ENCODE measurements around the gene EFCAB5.
A peak's percentile ranks its signal among the peaks of the same experiment; 100 is the strongest.
"Not testable (repeated sequence)": the region's sequence is repeated elsewhere in the genome, so short reads cannot be mapped to it uniquely, and the experiment has no call there.

Gene EFCAB5

GRCh38 chr17:30002088-30002487 lies 60.7 kb downstream of the EFCAB5 start:
- intact Hi-C loops (cut with DNase I; ENCODE audit: low total_unique reads) = no loop called here
- Histone ChIP-seq H3K9me3 (no peaks in the 10 kb centered on the region), H3K4me1 (no peaks in the 10 kb centered on the region), H3K27me3 (no peaks in the 10 kb centered on the region), H3K36me3 (no peaks in the 10 kb centered on the region), H3K27ac (no peak overlapping the region), H3K4me3 (no peak overlapping the region)
- TF ChIP-seq, protein P1, sequence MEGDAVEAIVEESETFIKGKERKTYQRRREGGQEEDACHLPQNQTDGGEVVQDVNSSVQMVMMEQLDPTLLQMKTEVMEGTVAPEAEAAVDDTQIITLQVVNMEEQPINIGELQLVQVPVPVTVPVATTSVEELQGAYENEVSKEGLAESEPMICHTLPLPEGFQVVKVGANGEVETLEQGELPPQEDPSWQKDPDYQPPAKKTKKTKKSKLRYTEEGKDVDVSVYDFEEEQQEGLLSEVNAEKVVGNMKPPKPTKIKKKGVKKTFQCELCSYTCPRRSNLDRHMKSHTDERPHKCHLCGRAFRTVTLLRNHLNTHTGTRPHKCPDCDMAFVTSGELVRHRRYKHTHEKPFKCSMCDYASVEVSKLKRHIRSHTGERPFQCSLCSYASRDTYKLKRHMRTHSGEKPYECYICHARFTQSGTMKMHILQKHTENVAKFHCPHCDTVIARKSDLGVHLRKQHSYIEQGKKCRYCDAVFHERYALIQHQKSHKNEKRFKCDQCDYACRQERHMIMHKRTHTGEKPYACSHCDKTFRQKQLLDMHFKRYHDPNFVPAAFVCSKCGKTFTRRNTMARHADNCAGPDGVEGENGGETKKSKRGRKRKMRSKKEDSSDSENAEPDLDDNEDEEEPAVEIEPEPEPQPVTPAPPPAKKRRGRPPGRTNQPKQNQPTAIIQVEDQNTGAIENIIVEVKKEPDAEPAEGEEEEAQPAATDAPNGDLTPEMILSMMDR (IDR thresholded peaks at IDR 0.05) = no peak
- DNase-seq = no peak

DNA sequence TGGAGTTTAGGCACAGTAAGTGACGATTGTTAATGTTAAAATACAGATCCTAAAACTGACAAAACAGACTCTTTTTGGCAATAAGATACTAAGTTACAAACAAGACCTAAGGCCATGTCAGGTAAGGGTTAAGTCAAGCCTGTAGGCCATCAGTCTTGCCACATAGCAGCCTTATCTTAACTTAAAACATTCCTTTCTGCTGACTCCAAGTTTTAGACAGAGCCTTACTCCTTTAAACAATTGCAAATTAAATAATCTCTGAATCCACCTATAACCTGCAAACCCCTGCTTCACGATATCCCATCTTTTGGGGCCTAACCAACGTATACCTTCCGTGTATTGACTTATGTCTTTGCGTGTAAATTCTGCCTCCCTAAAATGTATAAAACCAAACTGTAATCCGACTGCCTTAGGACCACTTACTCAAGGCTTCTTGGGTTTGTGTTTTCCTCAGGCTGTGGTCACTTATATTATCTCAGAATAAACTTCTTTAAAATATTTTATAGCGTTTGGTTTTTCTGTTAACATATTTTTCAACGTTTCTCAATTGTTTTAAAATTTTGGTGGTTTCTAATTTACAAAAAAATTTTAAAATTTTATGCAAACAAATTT lies 64.4 kb downstream of the EFCAB5 start:
- no peaks in the 10 kb centered on the region for H3K36me3 ChIP-seq
- H3K27ac ChIP-seq = no peak overlapping the region
- intact Hi-C loops (cut with DNase I; ENCODE audit: low total_unique reads) = no loop called here
- no peak for DNase-seq
- no peak overlapping the region for H3K4me3 ChIP-seq
- H3K9me3 ChIP-seq = no peaks in the 10 kb centered on the region
- no peaks in the 10 kb centered on the region for H3K4me1 ChIP-seq
- no peaks in the 10 kb centered on the region for H3K27me3 ChIP-seq
- TF ChIP-seq, protein P1 (IDR thresholded peaks at IDR 0.05) = no peak

DNA sequence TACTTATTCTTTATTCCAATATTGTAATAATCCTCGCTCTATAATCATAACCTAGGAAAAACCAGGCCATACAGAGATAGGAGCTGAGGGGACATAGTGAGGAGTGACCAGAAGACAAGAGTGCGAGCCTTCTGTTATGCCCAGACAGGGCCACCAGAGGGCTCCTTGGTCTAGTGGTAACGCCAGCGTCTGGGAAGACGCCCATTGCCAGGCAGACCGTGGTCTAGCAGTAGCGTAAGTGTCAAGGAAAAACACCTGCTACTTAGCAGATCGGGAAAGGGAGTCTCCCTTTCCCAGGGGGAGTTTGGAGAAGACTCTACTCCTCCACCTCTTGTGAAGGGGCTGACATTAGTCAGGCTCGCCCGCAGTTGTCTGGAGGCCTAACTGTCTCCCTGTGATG lies 70.5 kb downstream of the EFCAB5 start:
- intact Hi-C loops (cut with DNase I; ENCODE audit: low total_unique reads); DNase-seq: not testable (repeated sequence)

DNA sequence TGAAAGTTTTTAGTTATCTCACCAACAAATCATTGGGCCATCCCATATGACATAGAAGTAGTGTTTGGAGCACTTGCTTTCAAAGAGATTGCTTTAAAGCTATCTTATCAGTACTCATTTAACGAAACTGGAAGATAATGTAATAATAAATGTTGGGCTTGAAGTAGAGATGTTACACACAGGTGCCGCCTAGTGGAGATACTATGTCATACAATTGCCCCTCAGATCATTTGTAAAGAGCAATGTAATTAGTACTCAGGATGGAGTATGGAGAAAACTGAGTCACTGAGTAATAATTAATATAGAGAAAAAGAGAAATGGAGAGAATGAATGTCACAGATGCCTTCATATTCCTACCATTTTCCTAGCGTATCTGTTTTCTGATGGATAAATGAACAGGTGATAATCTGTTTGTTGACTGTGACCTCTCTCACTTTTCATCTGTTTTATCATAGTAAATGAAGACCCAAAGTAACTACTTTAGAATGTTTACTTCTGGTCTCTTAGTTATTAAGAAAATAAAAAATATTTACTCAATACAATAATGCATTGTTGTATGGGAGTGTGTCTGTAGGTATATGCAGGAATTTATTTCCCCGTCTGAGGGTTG lies 80.4 kb downstream of the EFCAB5 start:
- intact Hi-C loops (cut with DNase I; ENCODE audit: low total_unique reads) = loop anchor here (10.0 kb wide), 1 partner anchor 73 kb away; no protein-coding TSS in a partner anchor
- DNase-seq = no peak

More for the DNA sequence above, 70.5 kb downstream of the EFCAB5 start:
- not testable (repeated sequence) for H3K27ac ChIP-seq, H3K4me1 ChIP-seq, H3K36me3 ChIP-seq, H3K9me3 ChIP-seq, H3K4me3 ChIP-seq, H3K27me3 ChIP-seq

GRCh38 chr17:30025325-30025724 lies 83.9 kb downstream of the EFCAB5 start:
- H3K4me3 ChIP-seq, H3K27ac ChIP-seq, DNase-seq, H3K36me3 ChIP-seq, H3K27me3 ChIP-seq, H3K4me1 ChIP-seq, H3K9me3 ChIP-seq: not testable (repeated sequence)
- intact Hi-C loops (cut with DNase I; ENCODE audit: low total_unique reads) = loop anchor here (10.0 kb wide), 1 partner anchor 69 kb away; no protein-coding TSS in a partner anchor

More for the DNA sequence above, 80.4 kb downstream of the EFCAB5 start:
- Histone ChIP-seq H3K4me1 (no peaks in the 10 kb centered on the region), H3K27ac (no peak overlapping the region), H3K9me3 (no peaks in the 10 kb centered on the region), H3K4me3 (no peak overlapping the region), H3K27me3 (no peaks in the 10 kb centered on the region), H3K36me3 (no peaks in the 10 kb centered on the region)
- TF ChIP-seq, protein P1 (IDR thresholded peaks at IDR 0.05) = peak; percentile 57 to 64

DNA sequence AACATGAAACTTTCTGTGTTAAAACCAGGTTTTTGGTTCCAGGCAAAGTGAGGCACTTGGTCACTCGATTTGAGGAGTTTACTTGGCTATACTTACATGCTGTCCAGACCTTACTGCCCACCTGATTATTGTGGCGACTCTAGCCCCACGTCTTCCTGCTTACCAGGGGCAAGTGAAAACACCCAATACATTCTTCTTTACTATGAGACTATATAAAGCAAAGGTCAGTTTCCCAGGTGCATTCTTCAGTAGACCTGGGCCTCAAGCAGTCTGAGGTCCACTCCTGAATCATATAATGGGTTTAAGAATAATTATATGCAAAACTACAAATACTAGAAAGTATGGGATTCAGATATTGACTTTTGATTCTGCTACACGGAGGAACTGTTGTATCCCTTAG lies 86.2 kb downstream of the EFCAB5 start:
- no peak overlapping the region for H3K4me3 ChIP-seq
- H3K36me3 ChIP-seq = no peaks in the 10 kb centered on the region
- no peaks in the 10 kb centered on the region for H3K4me1 ChIP-seq
- intact Hi-C loops (cut with DNase I; ENCODE audit: low total_unique reads) = loop anchor here (10.0 kb wide), 1 partner anchor 67 kb away; no protein-coding TSS in a partner anchor
- H3K27ac ChIP-seq = no peak overlapping the region
- DNase-seq = no peak
- H3K9me3 ChIP-seq = no peaks in the 10 kb centered on the region
- H3K27me3 ChIP-seq = no peaks in the 10 kb centered on the region
- TF ChIP-seq, protein P1 (IDR thresholded peaks at IDR 0.05) = no peak

Measured in tibial artery (tissue), 4 donors.